K562 (cell line): ENCODE measurements around the gene ZNF467. TPM values are rescaled to one million over a fixed set of nuclear protein-coding genes. Genes with fewer than 3 reads are reported as not detected.

ENCODE experiments used
- ATAC-seq: fragments of 200-7000 bp; cut with Tn5 transposase; 3 replicates; pipeline ENCODE4 v1.9.1; 2020; ENCODE audit warnings: moderate library complexity
- BruUV-seq: library from RNA; stranded (reverse); fragments of 400-500 nt; replicated peaks from 2 replicates; lab custom pipeline; 2021; lab: Mats Ljungman, UMichigan
- CTCF ChIA-PET: fragments of 300-600 bp; formaldehyde crosslinking; extraction: SDS; loops from one replicate; lab custom pipeline; 2021; ENCODE audit warnings: low intra/inter-chr PET ratio; lab: Yijun Ruan, JAX
- POLR2A ChIA-PET: fragments of 300-600, 350-650 bp; sonication (Branson Sonifier 250); formaldehyde crosslinking; extraction: SDS; loops from one replicate; lab custom pipeline; 2021; ENCODE audit warnings: antibody characterized with exemption, inconsistent platforms; lab: Yijun Ruan, JAX
- DNase-seq, 4 experiments: peaks; one replicate each; pipeline versions ENCODE4 v3.0.0 to v3.0.0-alpha.2; 2011 to 2018; ENCODE audit warnings: low spot score in 3 of 4, mixed read lengths in 3 of 4; ENCODE audit errors: extremely low read depth in 1 of 4
- FAIRE-seq: peaks from 2 replicates; lab custom pipeline; 2011; peaks lifted over from hg19 to GRCh38; lab: Jason Lieb, UNC
- H2AFZ ChIP-seq: 2 replicates; pipeline ENCODE4 v1.6.0; 2011; ENCODE audit warnings: low read depth, low read length, control low read depth, inconsistent platforms
- H3K27ac ChIP-seq: fragments of 200-600 bp; 3 replicates; pipeline ENCODE4 v1.8.0; 2011; ENCODE audit warnings: low read depth, mild to moderate bottlenecking, control low read depth, inconsistent platforms, low read length, moderate library complexity, mixed read lengths; ENCODE audit errors: extremely low read depth
- H3K27me3 ChIP-seq, 2 experiments: fragments of 300-600 bp in 1 of 2; 2 replicates in 1 of 2; 3 replicates in 1 of 2; pipeline versions ENCODE4 v1.6.0 to v1.8.0; 2011; ENCODE audit warnings: inconsistent platforms in 2 of 2, low read length in 2 of 2, mild to moderate bottlenecking in 1 of 2, mixed read lengths in 1 of 2, moderate library complexity in 1 of 2; ENCODE audit not compliant: control insufficient read depth in 2 of 2, insufficient read depth in 2 of 2
- H3K36me3 ChIP-seq: fragments of 300-600 bp; 3 replicates; pipeline ENCODE4 v1.8.0; 2011; ENCODE audit warnings: mild to moderate bottlenecking, low read length, inconsistent platforms; ENCODE audit not compliant: control insufficient read depth, insufficient read depth
- H3K4me1 ChIP-seq, 2 experiments: fragments of 200-600 bp in 1 of 2; replicated peaks in 1 of 2; 2 replicates in 1 of 2; 3 replicates in 1 of 2; pipeline versions ENCODE4 v1.5.1 to v1.8.0; 2011; ENCODE audit warnings: inconsistent platforms in 2 of 2, low read length in 2 of 2, mild to moderate bottlenecking in 1 of 2, mixed read lengths in 1 of 2, moderate library complexity in 1 of 2; ENCODE audit not compliant: control insufficient read depth in 2 of 2, insufficient read depth in 2 of 2
- H3K4me2 ChIP-seq: 2 replicates; pipeline ENCODE4 v1.6.1; 2011; ENCODE audit warnings: low read length, control low read depth, inconsistent platforms, mixed read lengths; ENCODE audit not compliant: insufficient read depth
- H3K4me3 ChIP-seq: fragments of 200-600 bp; sonication (generic), shearing (Covaris generic); 2 replicates; pipeline ENCODE4 v1.5.1; 2016; ENCODE audit warnings: control low read depth, inconsistent platforms
- H3K79me2 ChIP-seq: fragments of 200-600 bp; 3 replicates; pipeline ENCODE4 v1.8.0; 2011; ENCODE audit warnings: low read length, inconsistent platforms; ENCODE audit not compliant: control insufficient read depth, insufficient read depth
- H3K9ac ChIP-seq, 2 experiments: 2 replicates each; pipeline versions ENCODE4 v1.6.0 to v1.6.1; 2011; ENCODE audit warnings: low read depth in 2 of 2, low read length in 2 of 2, control low read depth in 1 of 2, inconsistent platforms in 1 of 2, mild to moderate bottlenecking in 1 of 2, mixed read lengths in 1 of 2; ENCODE audit not compliant: insufficient read depth in 1 of 2
- H3K9me1 ChIP-seq: one replicate; pipeline ENCODE4 v1.6.0; 2011; ENCODE audit warnings: inconsistent platforms, mild to moderate bottlenecking, low read length, moderate library complexity; ENCODE audit not compliant: control insufficient read depth, insufficient read depth
- H3K9me3 ChIP-seq: replicated peaks from 2 replicates; pipeline ENCODE4 v1.5.1; 2011; ENCODE audit warnings: low read depth, low read length, inconsistent platforms; ENCODE audit not compliant: control insufficient read depth, insufficient read depth
- H4K20me1 ChIP-seq: replicated peaks from 2 replicates; pipeline ENCODE4 v1.6.1; 2011; ENCODE audit warnings: low read length, inconsistent platforms, mixed read lengths; ENCODE audit not compliant: control insufficient read depth, insufficient read depth
- CBFA2T2 ChIP-seq: fragments of 450-650 bp; conservative IDR thresholded peaks from 2 replicates; pipeline ENCODE4 v1.6.1; 2017; ENCODE audit warnings: mild to moderate bottlenecking
- CBFA2T3 ChIP-seq: fragments of 450-650 bp; IDR thresholded peaks from 2 replicates; pipeline ENCODE4 v1.6.1; 2017
- CTBP1 ChIP-seq: fragments of 450-650 bp; IDR thresholded peaks from 2 replicates; pipeline ENCODE4 v1.6.1; 2016; ENCODE audit warnings: borderline replicate concordance
- GABPB1 ChIP-seq: sonication (generic); formaldehyde crosslinking; IDR thresholded peaks from 2 replicates; pipeline ENCODE4 v1.8.0; 2022; ENCODE audit warnings: mild to moderate bottlenecking, missing genetic modification reagents
- HNRNPUL1 ChIP-seq: fragments of 200-400 bp; formaldehyde crosslinking; IDR thresholded peaks from 2 replicates; pipeline ENCODE4 v1.6.1; 2017; ENCODE audit warnings: low read length
- KDM1A ChIP-seq, 2 experiments: fragments of 450-650 bp; IDR thresholded peaks; 2 replicates each; pipeline ENCODE4 v1.6.1; 2016; ENCODE audit warnings: mild to moderate bottlenecking in 2 of 2
- POLR2AphosphoS5 ChIP-seq: IDR thresholded peaks from 2 replicates; pipeline ENCODE4 v1.6.1; 2011; ENCODE audit warnings: mild to moderate bottlenecking, low read depth, low read length, moderate library complexity; ENCODE audit not compliant: control insufficient read depth, insufficient read depth
- RAD21 ChIP-seq, 2 experiments: fragments of 250-450 bp in 1 of 2; fragments of 450-650 bp in 1 of 2; sonication (Bioruptor Pico) in 1 of 2; formaldehyde crosslinking in 1 of 2; IDR thresholded peaks in 1 of 2; conservative IDR thresholded peaks in 1 of 2; 2 replicates each; pipeline versions ENCODE4 v1.4.0 to v1.8.0; 2020 to 2022; ENCODE audit warnings: mild to moderate bottlenecking in 2 of 2, moderate library complexity in 1 of 2
- WGBS: fragments of 100-300 bp; shearing (Covaris generic); methylation state at CpG from one replicate; pipeline ENCODE4 v1.1.6; 2016; ENCODE audit warnings: low coverage, mixed read lengths; ENCODE audit not compliant: insufficient coverage; ENCODE audit errors: missing lambda C conversion rate; 5-methylcytosine and 5-hydroxymethylcytosine counted together
- in situ Hi-C: fragments of 300-500 bp; cut with MboI; formaldehyde crosslinking; loops from 4 replicates; pipeline ENCODE4 v1.15.0; 2018; ENCODE audit warnings: inconsistent platforms, mixed read lengths
- intact Hi-C: fragments of 100-400 bp; cut with micrococcal nuclease; formaldehyde crosslinking; loops from 2 replicates; pipeline ENCODE4 v1.14.2; 2022
- polyA plus RNA-seq, 8 experiments: library from polyadenylated mRNA; depleted of rRNA in 4 of 8; stranded (reverse) in 5 of 8; unstranded in 3 of 8; fragments of >200 nt; fragmentation: Nextera tagmentation in 2 of 8; fragmentation: Illumina TruSeq in 1 of 8; extraction: Ambion mirVana in 2 of 8; extraction: Trizol in 1 of 8; gene quantifications; 2 replicates each; pipeline versions ENCODE4 v1.2.1 to v1.2.3, GENCODE V29; 2011 to 2014; ENCODE audit warnings: inconsistent platforms in 1 of 8, missing spikeins in 1 of 8
- total RNA-seq, 7 experiments: library from RNA; depleted of rRNA in 6 of 7; stranded (reverse); fragments of >200 nt in 6 of 7; fragmentation: Illumina TruSeq in 2 of 7; extraction: Trizol in 2 of 7; gene quantifications; 2 replicates each; pipeline versions ENCODE4 v1.2.1 to v1.2.3, GENCODE V29; 2011 to 2021; ENCODE audit warnings: low replicate concordance in 1 of 7
- TF ChIP-seq, protein P1 (sequence below), 3 experiments: IDR thresholded peaks in 2 of 3; conservative IDR thresholded peaks in 1 of 3; 2 replicates each; pipeline ENCODE4 v1.5.1; 2011 to 2012; ENCODE audit warnings: low read length in 3 of 3, mild to moderate bottlenecking in 3 of 3, control low read depth in 2 of 3, improper control_type of control experiment in 1 of 3, inconsistent platforms in 1 of 3, low read depth in 1 of 3, mixed read lengths in 1 of 3, moderate library complexity in 1 of 3; ENCODE audit not compliant: insufficient read depth in 2 of 3
- TF ChIP-seq, protein P2 (sequence below): fragments of 450-650 bp; formaldehyde crosslinking; IDR thresholded peaks from 2 replicates; pipeline ENCODE4 v1.4.0; 2020; ENCODE audit warnings: mild to moderate bottlenecking, moderate library complexity
- TF ChIP-seq, protein P3 (sequence below): fragments of 250-450 bp; sonication (Bioruptor Pico); IDR thresholded peaks from 2 replicates; pipeline ENCODE4 v1.5.0; 2020; ENCODE audit warnings: mild to moderate bottlenecking
- TF ChIP-seq, protein P4 (sequence below), 2 experiments: fragments of 200-800 bp in 1 of 2; sonication (Bioruptor generic) in 1 of 2; sonication (generic) in 1 of 2; formaldehyde crosslinking in 1 of 2; IDR thresholded peaks in 1 of 2; conservative IDR thresholded peaks in 1 of 2; 2 replicates each; pipeline versions ENCODE4 v1.5.0 to v1.6.1; 2016 to 2020; ENCODE audit warnings: missing compliant biosample characterization in 1 of 2, missing genetic modification characterization in 1 of 2, missing genetic modification reagents in 1 of 2

ZNF467 gene
- total and polyA plus RNA-seq, 9 of the 15 experiments (the other 6 are each of a cell fraction or from before 2014, with no cell fraction given), result 0.32 to 14.2 (median 1.7) TPM

DNA sequence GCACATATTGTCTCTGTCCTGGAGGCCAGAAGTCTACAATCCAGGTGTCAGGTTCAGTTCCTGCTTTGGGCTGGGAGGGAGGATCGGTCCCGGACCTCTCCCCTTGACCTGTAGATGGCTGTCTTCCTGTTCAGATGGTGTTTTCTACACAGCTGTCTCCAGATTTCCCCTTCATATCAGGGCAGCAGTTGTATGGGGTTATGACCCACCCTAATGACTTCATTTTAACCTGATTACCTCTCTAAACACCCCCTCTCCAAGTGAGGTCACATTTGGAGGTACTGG lies 38.7 kb downstream of the ZNF467 start:
- H3K27me3 ChIP-seq, result peaks cover 0 to 11% of the 10 kb centered on the region in 2 experiments; a peak in 1 of 5 replicates
- peaks cover 0 to 27% of the 10 kb centered on the region in 2 experiments; a peak in 4 of 5 replicates for H3K4me1 ChIP-seq
- WGBS, result 12% methylated on average over 2 of the region's 2 CpGs
- no peak for DNase-seq
- no peak for FAIRE-seq
- no peak overlapping the region for H2AFZ ChIP-seq
- H3K79me2 ChIP-seq, result no peaks in the 10 kb centered on the region
- no peaks in the 10 kb centered on the region for H3K9me3 ChIP-seq
- H3K9ac ChIP-seq, result peak overlapping the region in 1 of 2 experiments; percentile 9; a peak in 1 of 4 replicates
- H3K4me3 ChIP-seq, result no peak overlapping the region
- no peaks in the 10 kb centered on the region for H3K9me1 ChIP-seq
- POLR2A ChIA-PET, result interaction anchor here (1.0 to 1.3 kb wide), 3 partner anchors 10 to 14 kb away, joined by 3 to 4 read pairs (median 3); no protein-coding TSS in a partner anchor
- in situ Hi-C loops, result no loop called here
- intact Hi-C loops, result no loop called here
- no TSS peak for BruUV-seq
- H3K4me2 ChIP-seq, result no peak overlapping the region
- 0 out of 2 replicates have a peak, but pooled peaks have one; percentile 15 for TF ChIP-seq CBFA2T2
- TF ChIP-seq, protein P1, sequence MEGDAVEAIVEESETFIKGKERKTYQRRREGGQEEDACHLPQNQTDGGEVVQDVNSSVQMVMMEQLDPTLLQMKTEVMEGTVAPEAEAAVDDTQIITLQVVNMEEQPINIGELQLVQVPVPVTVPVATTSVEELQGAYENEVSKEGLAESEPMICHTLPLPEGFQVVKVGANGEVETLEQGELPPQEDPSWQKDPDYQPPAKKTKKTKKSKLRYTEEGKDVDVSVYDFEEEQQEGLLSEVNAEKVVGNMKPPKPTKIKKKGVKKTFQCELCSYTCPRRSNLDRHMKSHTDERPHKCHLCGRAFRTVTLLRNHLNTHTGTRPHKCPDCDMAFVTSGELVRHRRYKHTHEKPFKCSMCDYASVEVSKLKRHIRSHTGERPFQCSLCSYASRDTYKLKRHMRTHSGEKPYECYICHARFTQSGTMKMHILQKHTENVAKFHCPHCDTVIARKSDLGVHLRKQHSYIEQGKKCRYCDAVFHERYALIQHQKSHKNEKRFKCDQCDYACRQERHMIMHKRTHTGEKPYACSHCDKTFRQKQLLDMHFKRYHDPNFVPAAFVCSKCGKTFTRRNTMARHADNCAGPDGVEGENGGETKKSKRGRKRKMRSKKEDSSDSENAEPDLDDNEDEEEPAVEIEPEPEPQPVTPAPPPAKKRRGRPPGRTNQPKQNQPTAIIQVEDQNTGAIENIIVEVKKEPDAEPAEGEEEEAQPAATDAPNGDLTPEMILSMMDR (IDR thresholded peaks at IDR 0.05 in 2 of 3, conservative IDR thresholded peaks at IDR 0.05 in 1 of 3; ENCODE audit: insufficient read depth in 2 of 3, low read depth in 1 of 3, low read length in 3 of 3), result peak in 1 of 3 experiments; percentile 1; a peak in 1 of 6 replicates
- TF ChIP-seq CTBP1, result 0 out of 2 replicates have a peak, but pooled peaks have one; percentile 21
- TF ChIP-seq RAD21 (CRISPR knock-in tag; conservative IDR thresholded peaks at IDR 0.05 in 1 of 2, IDR thresholded peaks at IDR 0.05 in 1 of 2), result peak in 1 of 2 experiments; percentile 12; a peak in 1 of 4 replicates
- peak; percentile 46 for TF ChIP-seq CBFA2T3
- TF ChIP-seq, protein P2, sequence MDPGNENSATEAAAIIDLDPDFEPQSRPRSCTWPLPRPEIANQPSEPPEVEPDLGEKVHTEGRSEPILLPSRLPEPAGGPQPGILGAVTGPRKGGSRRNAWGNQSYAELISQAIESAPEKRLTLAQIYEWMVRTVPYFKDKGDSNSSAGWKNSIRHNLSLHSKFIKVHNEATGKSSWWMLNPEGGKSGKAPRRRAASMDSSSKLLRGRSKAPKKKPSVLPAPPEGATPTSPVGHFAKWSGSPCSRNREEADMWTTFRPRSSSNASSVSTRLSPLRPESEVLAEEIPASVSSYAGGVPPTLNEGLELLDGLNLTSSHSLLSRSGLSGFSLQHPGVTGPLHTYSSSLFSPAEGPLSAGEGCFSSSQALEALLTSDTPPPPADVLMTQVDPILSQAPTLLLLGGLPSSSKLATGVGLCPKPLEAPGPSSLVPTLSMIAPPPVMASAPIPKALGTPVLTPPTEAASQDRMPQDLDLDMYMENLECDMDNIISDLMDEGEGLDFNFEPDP (CRISPR knock-in tag), result no peak
- 0 out of 2 replicates have a peak, but pooled peaks have one; percentile 12 for TF ChIP-seq GABPB1 (CRISPR knock-in tag)
- peak in 1 of 2 experiments; percentile 22; a peak in 1 of 4 replicates for TF ChIP-seq KDM1A (IDR thresholded peaks at IDR 0.05)
- TF ChIP-seq, protein P3, sequence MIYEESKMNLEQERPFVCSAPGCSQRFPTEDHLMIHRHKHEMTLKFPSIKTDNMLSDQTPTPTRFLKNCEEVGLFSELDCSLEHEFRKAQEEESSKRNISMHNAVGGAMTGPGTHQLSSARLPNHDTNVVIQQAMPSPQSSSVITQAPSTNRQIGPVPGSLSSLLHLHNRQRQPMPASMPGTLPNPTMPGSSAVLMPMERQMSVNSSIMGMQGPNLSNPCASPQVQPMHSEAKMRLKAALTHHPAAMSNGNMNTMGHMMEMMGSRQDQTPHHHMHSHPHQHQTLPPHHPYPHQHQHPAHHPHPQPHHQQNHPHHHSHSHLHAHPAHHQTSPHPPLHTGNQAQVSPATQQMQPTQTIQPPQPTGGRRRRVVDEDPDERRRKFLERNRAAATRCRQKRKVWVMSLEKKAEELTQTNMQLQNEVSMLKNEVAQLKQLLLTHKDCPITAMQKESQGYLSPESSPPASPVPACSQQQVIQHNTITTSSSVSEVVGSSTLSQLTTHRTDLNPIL (CRISPR knock-in tag), result no peak
- TF ChIP-seq HNRNPUL1, result no peak
- TF ChIP-seq, protein P4, sequence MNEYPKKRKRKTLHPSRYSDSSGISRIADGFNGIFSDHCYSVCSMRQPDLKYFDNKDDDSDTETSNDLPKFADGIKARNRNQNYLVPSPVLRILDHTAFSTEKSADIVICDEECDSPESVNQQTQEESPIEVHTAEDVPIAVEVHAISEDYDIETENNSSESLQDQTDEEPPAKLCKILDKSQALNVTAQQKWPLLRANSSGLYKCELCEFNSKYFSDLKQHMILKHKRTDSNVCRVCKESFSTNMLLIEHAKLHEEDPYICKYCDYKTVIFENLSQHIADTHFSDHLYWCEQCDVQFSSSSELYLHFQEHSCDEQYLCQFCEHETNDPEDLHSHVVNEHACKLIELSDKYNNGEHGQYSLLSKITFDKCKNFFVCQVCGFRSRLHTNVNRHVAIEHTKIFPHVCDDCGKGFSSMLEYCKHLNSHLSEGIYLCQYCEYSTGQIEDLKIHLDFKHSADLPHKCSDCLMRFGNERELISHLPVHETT (CRISPR knock-in tag; conservative IDR thresholded peaks at IDR 0.05 in 1 of 2, IDR thresholded peaks at IDR 0.05 in 1 of 2), result no peak
- no peak for TF ChIP-seq POLR2AphosphoS5
- ATAC-seq, result peak; percentile 51
- H4K20me1 ChIP-seq, result peaks cover 17% of the 10 kb centered on the region; the same call in 1 of the 2 replicates
- no peak overlapping the region for H3K27ac ChIP-seq
- CTCF ChIA-PET, result interaction anchor here (0.8 to 0.9 kb wide), 2 partner anchors 41 to 53 kb away, joined by 3 read pairs; no protein-coding TSS in a partner anchor
- peaks cover 34% of the 10 kb centered on the region; the same call in 2 of the 3 replicates for H3K36me3 ChIP-seq
